Liver (tissue), 9 donors: ENCODE measurements around the gene GPX4. TPM values are rescaled to one million over a fixed set of nuclear protein-coding genes. Genes with fewer than 3 reads are reported as not detected.
A peak's percentile ranks its signal among the peaks of the same experiment; 100 is the strongest.
"Not testable (repeated sequence)": the region's sequence is repeated elsewhere in the genome, so short reads cannot be mapped to it uniquely, and the experiment has no call there.

ENCODE experiments used
- DNase-seq: peaks from one replicate; pipeline ENCODE4 v3.0.0-alpha.2; 2017; ENCODE audit warnings: low spot score
- H3K27ac ChIP-seq, 2 donors: one replicate each; pipeline ENCODE4 v1.7.0; 2013; ENCODE audit warnings: inconsistent platforms in 2 of 2, low read length in 2 of 2, control low read depth in 1 of 2, low read depth in 1 of 2, mild to moderate bottlenecking in 1 of 2
- H3K27me3 ChIP-seq, 4 donors: one replicate each; pipeline versions ENCODE4 v1.6.1 to v1.7.0; 2013; ENCODE audit warnings: low read length in 3 of 4, inconsistent platforms in 1 of 4, mild to moderate bottlenecking in 1 of 4, moderate library complexity in 1 of 4; ENCODE audit not compliant: control insufficient read depth in 4 of 4, insufficient read depth in 4 of 4
- H3K36me3 ChIP-seq, 4 donors: one replicate each; pipeline versions ENCODE4 v1.6.1 to v1.7.0; 2013; ENCODE audit warnings: low read length in 3 of 4, mild to moderate bottlenecking in 3 of 4, low read depth in 1 of 4, moderate library complexity in 1 of 4; ENCODE audit not compliant: control insufficient read depth in 4 of 4, insufficient read depth in 3 of 4
- H3K4me1 ChIP-seq, 4 donors: one replicate each; pipeline versions ENCODE4 v1.6.1 to v1.7.0; 2013; ENCODE audit warnings: low read length in 3 of 4, mild to moderate bottlenecking in 3 of 4, moderate library complexity in 1 of 4; ENCODE audit not compliant: control insufficient read depth in 4 of 4, insufficient read depth in 4 of 4
- H3K4me3 ChIP-seq, 3 donors: one replicate each; pipeline versions ENCODE4 v1.6.1 to v1.7.0; 2013; ENCODE audit warnings: low read length in 3 of 3, control low read depth in 1 of 3, low read depth in 1 of 3, mild to moderate bottlenecking in 1 of 3
- H3K9ac ChIP-seq, 2 donors: one replicate each; pipeline ENCODE4 v1.7.0; 2013; ENCODE audit warnings: low read length in 2 of 2, mild to moderate bottlenecking in 2 of 2, moderate library complexity in 2 of 2, control low read depth in 1 of 2, low read depth in 1 of 2
- H3K9me3 ChIP-seq, 4 donors: one replicate each; pipeline versions ENCODE4 v1.6.1 to v1.7.0; 2013; ENCODE audit warnings: low read length in 3 of 4; ENCODE audit not compliant: control insufficient read depth in 4 of 4
- EGR1 ChIP-seq, 2 donors: IDR thresholded peaks; 2 replicates each; pipeline ENCODE4 v1.6.1; 2016 to 2018; ENCODE audit warnings: antibody characterized with exemption in 2 of 2, low read depth in 2 of 2
- FOXA1 ChIP-seq: IDR thresholded peaks from 2 replicates; pipeline ENCODE4 v1.6.1; 2016; ENCODE audit warnings: antibody characterized with exemption
- HNF4A ChIP-seq, 2 donors: conservative IDR thresholded peaks; 2 replicates each; pipeline ENCODE4 v1.6.1; 2016; ENCODE audit warnings: antibody characterized with exemption in 2 of 2, mild to moderate bottlenecking in 2 of 2
- JUND ChIP-seq, 2 donors: IDR thresholded peaks; 2 replicates each; pipeline ENCODE4 v1.6.1; 2016; ENCODE audit warnings: antibody characterized with exemption in 2 of 2
- MAX ChIP-seq: IDR thresholded peaks from 2 replicates; pipeline ENCODE4 v1.6.1; 2016; ENCODE audit warnings: antibody characterized with exemption
- NR2F2 ChIP-seq: IDR thresholded peaks from 2 replicates; pipeline ENCODE4 v1.6.1; 2016; ENCODE audit warnings: antibody characterized with exemption
- RAD21 ChIP-seq, 2 donors: IDR thresholded peaks; 2 replicates each; pipeline ENCODE4 v1.6.1; 2016; ENCODE audit warnings: antibody characterized with exemption in 2 of 2, mild to moderate bottlenecking in 2 of 2
- RXRA ChIP-seq, 2 donors: IDR thresholded peaks; 2 replicates each; pipeline ENCODE4 v1.6.1; 2017 to 2018; ENCODE audit warnings: antibody characterized with exemption in 2 of 2, mild to moderate bottlenecking in 1 of 2
- SP1 ChIP-seq: IDR thresholded peaks from 2 replicates; pipeline ENCODE4 v1.6.1; 2018; ENCODE audit warnings: antibody characterized with exemption, mild to moderate bottlenecking
- TAF1 ChIP-seq: conservative IDR thresholded peaks from 2 replicates; pipeline ENCODE4 v1.6.1; 2016; ENCODE audit warnings: antibody characterized with exemption, mild to moderate bottlenecking
- YY1 ChIP-seq: IDR thresholded peaks from 2 replicates; pipeline ENCODE4 v1.6.1; 2016; ENCODE audit warnings: antibody characterized with exemption, mild to moderate bottlenecking
- WGBS: extraction: QIAGEN DNeasy Blood & Tissue Kit; methylation state at CpG from one replicate; pipeline ENCODE4 v1.1.7; 2013; 5-methylcytosine and 5-hydroxymethylcytosine counted together
- polyA plus RNA-seq, 2 donors: library from polyadenylated mRNA; stranded (reverse) in 1 of 2; unstranded in 1 of 2; fragments of 200-250 nt in 1 of 2; fragments of >200 nt in 1 of 2; fragmentation: Nextera tagmentation in 1 of 2; extraction: Ambion mirVana in 1 of 2; gene quantifications; one replicate each; pipeline versions ENCODE4 v1.2.1 to v1.2.3, GENCODE V29; 2013 to 2015
- total RNA-seq, 2 donors: library from RNA; depleted of rRNA; stranded (reverse); fragments of >200 nt; gene quantifications; one replicate each; pipeline ENCODE4 v1.2.3, GENCODE V29; 2014
- TF ChIP-seq, protein P1 (sequence below): fragments of 150-350 bp; IDR thresholded peaks from 2 replicates; pipeline ENCODE4 v1.5.1; 2017; ENCODE audit warnings: improper control_type of control experiment, low read depth, low read length; ENCODE audit not compliant: missing input control
- TF ChIP-seq, protein P2 (sequence below): IDR thresholded peaks from 2 replicates; pipeline ENCODE4 v1.6.1; 2016; ENCODE audit warnings: antibody characterized with exemption
- TF ChIP-seq, protein P3 (sequence below): IDR thresholded peaks from 2 replicates; pipeline ENCODE4 v1.6.1; 2016; ENCODE audit warnings: antibody characterized with exemption, mild to moderate bottlenecking
- donor health status: healthy.
- donor health status: healthy.
- donor health status: healthy.
- donor health status: healthy.
- donor health status: healthy.

GPX4 gene
- total and polyA plus RNA-seq, 4 donors, result 122 to 558 (median 298) TPM

DNA sequence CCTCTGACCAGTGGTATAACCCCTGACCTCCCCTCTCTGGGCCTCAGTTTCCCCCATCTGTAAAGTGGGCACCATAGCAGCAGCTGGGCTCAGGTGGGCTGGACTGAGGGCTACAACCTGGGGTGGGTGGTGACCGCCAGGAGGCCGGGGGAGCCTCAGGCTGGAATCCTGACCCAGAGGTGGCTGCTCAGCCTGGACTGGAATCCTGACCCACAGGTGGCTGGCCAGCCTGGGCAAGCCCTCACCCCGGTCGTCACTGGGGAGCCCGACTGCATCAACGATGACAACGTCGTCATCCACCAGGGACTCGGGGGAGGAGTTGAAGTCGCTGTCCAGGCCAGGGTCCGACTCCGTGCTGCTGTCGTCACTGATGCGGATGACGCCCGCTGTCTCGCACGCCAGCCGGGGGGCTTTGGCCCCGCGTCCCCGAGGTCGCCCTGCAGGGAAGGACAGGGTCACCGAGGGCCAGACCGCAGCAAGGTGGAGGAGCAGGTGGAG is 10.2 kb downstream of the GPX4 start:
- WGBS, result 81% methylated on average over 25 of the region's 25 CpGs
- Histone ChIP-seq H3K9ac (peak overlapping the region in 1 of 2 donors; percentile 64), H3K27ac (peak overlapping the region; percentile 66 to 81), H3K4me1 (peaks cover 8 to 21% (median 18%) of the 10 kb centered on the region in 4 donors), H3K9me3 (no peaks in the 10 kb centered on the region), H3K36me3 (peaks cover 8 to 55% (median 37%) of the 10 kb centered on the region in 4 donors), H3K27me3 (no peaks in the 10 kb centered on the region), H3K4me3 (no peak overlapping the region)
- DNase-seq, result no peak
- no peak for TF ChIP-seq NR2F2
- no peak for TF ChIP-seq MAX
- TF ChIP-seq TAF1, result no peak
- TF ChIP-seq, protein P1, sequence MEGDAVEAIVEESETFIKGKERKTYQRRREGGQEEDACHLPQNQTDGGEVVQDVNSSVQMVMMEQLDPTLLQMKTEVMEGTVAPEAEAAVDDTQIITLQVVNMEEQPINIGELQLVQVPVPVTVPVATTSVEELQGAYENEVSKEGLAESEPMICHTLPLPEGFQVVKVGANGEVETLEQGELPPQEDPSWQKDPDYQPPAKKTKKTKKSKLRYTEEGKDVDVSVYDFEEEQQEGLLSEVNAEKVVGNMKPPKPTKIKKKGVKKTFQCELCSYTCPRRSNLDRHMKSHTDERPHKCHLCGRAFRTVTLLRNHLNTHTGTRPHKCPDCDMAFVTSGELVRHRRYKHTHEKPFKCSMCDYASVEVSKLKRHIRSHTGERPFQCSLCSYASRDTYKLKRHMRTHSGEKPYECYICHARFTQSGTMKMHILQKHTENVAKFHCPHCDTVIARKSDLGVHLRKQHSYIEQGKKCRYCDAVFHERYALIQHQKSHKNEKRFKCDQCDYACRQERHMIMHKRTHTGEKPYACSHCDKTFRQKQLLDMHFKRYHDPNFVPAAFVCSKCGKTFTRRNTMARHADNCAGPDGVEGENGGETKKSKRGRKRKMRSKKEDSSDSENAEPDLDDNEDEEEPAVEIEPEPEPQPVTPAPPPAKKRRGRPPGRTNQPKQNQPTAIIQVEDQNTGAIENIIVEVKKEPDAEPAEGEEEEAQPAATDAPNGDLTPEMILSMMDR, result no peak
- no peak for TF ChIP-seq FOXA1
- no peak for TF ChIP-seq JUND (IDR thresholded peaks at IDR 0.05)
- peak in 1 of 2 donors; percentile 4 for TF ChIP-seq RXRA (IDR thresholded peaks at IDR 0.05)
- TF ChIP-seq RAD21 (IDR thresholded peaks at IDR 0.05), result no peak
- TF ChIP-seq HNF4A (conservative IDR thresholded peaks at IDR 0.05), result peak; percentile 51 to 68

GRCh38 chr19:1114728-1115127 is 10.9 kb downstream of the GPX4 start:
- H3K4me3 ChIP-seq, result not testable (repeated sequence)

GRCh38 chr19:1115646-1116420 is 12.0 kb downstream of the GPX4 start:
- no peak overlapping the region for H3K9ac ChIP-seq
- 93% methylated on average over 35 of the region's 35 CpGs for WGBS
- H3K36me3 ChIP-seq, result peaks cover 5 to 58% (median 34%) of the 10 kb centered on the region in 4 donors
- no peaks in the 10 kb centered on the region for H3K9me3 ChIP-seq
- no peak for DNase-seq
- H3K27ac ChIP-seq, result no peak overlapping the region
- no peak overlapping the region for H3K4me3 ChIP-seq
- TF ChIP-seq TAF1 (no peak), SP1 (no peak), NR2F2 (no peak), HNF4A (conservative IDR thresholded peaks at IDR 0.05) (no peak), YY1 (no peak), EGR1 (IDR thresholded peaks at IDR 0.05; ENCODE audit: low read depth in 2 of 2) (no peak), FOXA1 (no peak)
- TF ChIP-seq, protein P2, sequence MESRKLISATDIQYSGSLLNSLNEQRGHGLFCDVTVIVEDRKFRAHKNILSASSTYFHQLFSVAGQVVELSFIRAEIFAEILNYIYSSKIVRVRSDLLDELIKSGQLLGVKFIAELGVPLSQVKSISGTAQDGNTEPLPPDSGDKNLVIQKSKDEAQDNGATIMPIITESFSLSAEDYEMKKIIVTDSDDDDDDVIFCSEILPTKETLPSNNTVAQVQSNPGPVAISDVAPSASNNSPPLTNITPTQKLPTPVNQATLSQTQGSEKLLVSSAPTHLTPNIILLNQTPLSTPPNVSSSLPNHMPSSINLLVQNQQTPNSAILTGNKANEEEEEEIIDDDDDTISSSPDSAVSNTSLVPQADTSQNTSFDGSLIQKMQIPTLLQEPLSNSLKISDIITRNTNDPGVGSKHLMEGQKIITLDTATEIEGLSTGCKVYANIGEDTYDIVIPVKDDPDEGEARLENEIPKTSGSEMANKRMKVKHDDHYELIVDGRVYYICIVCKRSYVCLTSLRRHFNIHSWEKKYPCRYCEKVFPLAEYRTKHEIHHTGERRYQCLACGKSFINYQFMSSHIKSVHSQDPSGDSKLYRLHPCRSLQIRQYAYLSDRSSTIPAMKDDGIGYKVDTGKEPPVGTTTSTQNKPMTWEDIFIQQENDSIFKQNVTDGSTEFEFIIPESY, result no peak
- TF ChIP-seq, protein P3, sequence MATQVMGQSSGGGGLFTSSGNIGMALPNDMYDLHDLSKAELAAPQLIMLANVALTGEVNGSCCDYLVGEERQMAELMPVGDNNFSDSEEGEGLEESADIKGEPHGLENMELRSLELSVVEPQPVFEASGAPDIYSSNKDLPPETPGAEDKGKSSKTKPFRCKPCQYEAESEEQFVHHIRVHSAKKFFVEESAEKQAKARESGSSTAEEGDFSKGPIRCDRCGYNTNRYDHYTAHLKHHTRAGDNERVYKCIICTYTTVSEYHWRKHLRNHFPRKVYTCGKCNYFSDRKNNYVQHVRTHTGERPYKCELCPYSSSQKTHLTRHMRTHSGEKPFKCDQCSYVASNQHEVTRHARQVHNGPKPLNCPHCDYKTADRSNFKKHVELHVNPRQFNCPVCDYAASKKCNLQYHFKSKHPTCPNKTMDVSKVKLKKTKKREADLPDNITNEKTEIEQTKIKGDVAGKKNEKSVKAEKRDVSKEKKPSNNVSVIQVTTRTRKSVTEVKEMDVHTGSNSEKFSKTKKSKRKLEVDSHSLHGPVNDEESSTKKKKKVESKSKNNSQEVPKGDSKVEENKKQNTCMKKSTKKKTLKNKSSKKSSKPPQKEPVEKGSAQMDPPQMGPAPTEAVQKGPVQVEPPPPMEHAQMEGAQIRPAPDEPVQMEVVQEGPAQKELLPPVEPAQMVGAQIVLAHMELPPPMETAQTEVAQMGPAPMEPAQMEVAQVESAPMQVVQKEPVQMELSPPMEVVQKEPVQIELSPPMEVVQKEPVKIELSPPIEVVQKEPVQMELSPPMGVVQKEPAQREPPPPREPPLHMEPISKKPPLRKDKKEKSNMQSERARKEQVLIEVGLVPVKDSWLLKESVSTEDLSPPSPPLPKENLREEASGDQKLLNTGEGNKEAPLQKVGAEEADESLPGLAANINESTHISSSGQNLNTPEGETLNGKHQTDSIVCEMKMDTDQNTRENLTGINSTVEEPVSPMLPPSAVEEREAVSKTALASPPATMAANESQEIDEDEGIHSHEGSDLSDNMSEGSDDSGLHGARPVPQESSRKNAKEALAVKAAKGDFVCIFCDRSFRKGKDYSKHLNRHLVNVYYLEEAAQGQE, result no peak
- peaks cover 8 to 21% (median 18%) of the 10 kb centered on the region in 4 donors for H3K4me1 ChIP-seq
- H3K27me3 ChIP-seq, result no peaks in the 10 kb centered on the region

More at GRCh38 chr19:1114728-1115127, 10.9 kb downstream of the GPX4 start:
- not testable (repeated sequence) for H3K9ac ChIP-seq, H3K27ac ChIP-seq, H3K27me3 ChIP-seq, DNase-seq, H3K9me3 ChIP-seq
- WGBS, result 94% methylated on average over 9 of the region's 9 CpGs
- peaks cover 8 to 21% (median 18%) of the 10 kb centered on the region in 4 donors for H3K4me1 ChIP-seq
- H3K36me3 ChIP-seq, result peaks cover 8 to 57% (median 37%) of the 10 kb centered on the region in 4 donors
